AG04450 (cell line): ENCODE results near the gene MARCHF3. TPM values are rescaled to one million over a fixed set of nuclear protein-coding genes. Genes with fewer than 3 reads are reported as not detected.

Experiments used
- CTCF ChIA-PET: fragments of 300-600, 350-600 bp; formaldehyde crosslinking; extraction: SDS; loops from one replicate; lab custom pipeline; 2022; ENCODE audit warnings: antibody characterized with exemption, inconsistent platforms; lab: Charles Lee
- POLR2A ChIA-PET: fragments of 350-600 bp; formaldehyde crosslinking; extraction: SDS; loops from one replicate; lab custom pipeline; 2021; ENCODE audit warnings: antibody characterized with exemption, inconsistent platforms; lab: Yijun Ruan, JAX
- DNase-seq: peaks from one replicate; pipeline ENCODE4 v3.0.0-alpha.2; 2011; ENCODE audit warnings: low read depth, low spot score
- H3K27ac ChIP-seq: one replicate; pipeline ENCODE4 v1.5.1; 2012; ENCODE audit warnings: low read depth, low read length, control low read depth
- H3K27me3 ChIP-seq: one replicate; pipeline ENCODE4 v1.6.0; 2012; ENCODE audit warnings: low read length; ENCODE audit not compliant: control insufficient read depth, insufficient read depth
- H3K4me3 ChIP-seq: 2 replicates; pipeline ENCODE4 v1.5.1; 2011; ENCODE audit warnings: mild to moderate bottlenecking, low read depth, low read length, control low read depth
- H3K9me3 ChIP-seq: 2 replicates; pipeline ENCODE4 v1.5.1; 2012; ENCODE audit warnings: low read length; ENCODE audit not compliant: control insufficient read depth, insufficient read depth
- CTCF ChIP-seq: IDR thresholded peaks from 2 replicates; pipeline ENCODE4 v1.5.1; 2011; ENCODE audit warnings: low read depth, low read length, control low read depth, inconsistent platforms
- polyA plus RNA-seq: library from polyadenylated mRNA; depleted of rRNA; stranded (reverse); fragments of >200 nt; gene quantifications from 2 replicates; pipeline ENCODE4 v1.2.3, GENCODE V29; 2011

The MARCHF3 gene
- polyA plus RNA-seq, 1 experiment, result 6.7 TPM

DNA sequence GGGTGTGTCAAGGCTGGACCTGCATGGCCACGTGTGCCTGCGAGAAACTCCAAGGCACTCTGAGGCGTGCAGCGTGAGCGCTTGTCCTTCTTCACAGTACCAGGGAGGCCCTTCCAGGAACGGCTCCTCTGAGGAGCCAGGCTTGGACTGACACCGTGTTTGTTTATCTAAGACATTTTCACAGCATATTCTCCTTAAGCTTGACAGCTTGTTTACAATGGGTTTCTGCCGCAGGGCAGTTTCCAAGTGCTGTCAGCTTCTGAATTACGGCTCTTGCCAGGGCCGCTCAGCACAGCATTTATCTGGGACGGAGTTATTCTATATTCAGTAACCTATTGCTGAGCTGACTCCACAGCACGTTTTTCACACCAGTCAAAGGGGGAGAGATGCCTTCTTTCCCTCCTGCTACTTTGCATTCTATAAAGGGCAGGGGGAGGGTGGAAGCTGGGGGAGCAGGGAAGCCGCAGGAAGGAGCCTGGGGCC, 155.0 kb downstream of the MARCHF3 start:
- no peaks in the 10 kb centered on the region for H3K9me3 ChIP-seq
- DNase-seq, result no peak
- no peak for TF ChIP-seq CTCF
- POLR2A ChIA-PET, result no interaction called here
- no peaks in the 10 kb centered on the region for H3K27me3 ChIP-seq
- CTCF ChIA-PET, result no interaction called here
- no peak overlapping the region for H3K27ac ChIP-seq
- no peak overlapping the region for H3K4me3 ChIP-seq

DNA sequence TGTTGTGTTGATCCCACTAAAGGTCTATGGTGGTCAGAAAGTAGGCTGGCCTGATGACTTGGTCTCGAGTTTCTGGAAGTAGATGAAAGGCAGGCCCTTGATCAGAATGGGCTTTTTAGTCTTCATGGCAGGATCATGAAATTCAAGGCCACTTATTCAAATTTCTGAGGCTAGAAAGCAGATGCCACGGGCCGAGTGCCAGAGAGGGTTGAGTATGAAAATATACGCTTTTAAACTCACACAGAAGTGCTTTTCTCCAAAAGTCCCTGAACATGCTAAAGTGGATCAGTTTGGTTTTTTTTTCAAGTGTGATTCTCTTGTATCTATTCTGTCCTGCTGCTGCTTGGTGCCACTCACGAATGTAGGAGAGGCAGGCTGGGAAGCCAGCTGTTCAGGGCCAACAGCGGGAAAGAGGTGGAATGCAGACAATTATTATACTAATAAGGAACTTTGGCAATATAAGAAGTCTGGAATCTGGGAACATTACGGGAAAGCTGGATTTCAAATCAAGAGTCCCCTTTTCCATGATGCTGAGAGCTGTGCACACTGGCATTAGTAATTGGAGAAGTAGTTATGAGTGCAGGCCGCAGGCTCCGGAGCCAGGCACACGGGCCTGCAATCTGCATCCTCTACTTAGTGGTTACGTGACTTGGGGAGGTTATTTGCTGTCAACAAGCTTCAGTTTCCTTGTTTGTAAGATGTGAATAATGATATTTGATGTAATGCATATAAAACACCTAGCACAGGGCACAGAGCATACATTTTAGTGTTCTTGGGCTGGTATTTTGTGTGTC, 157.6 kb downstream of the MARCHF3 start:
- ChIA-PET POLR2A (interaction anchor here (0.7 kb wide), 1 partner anchor 130 kb away, joined by 3 read pairs; no protein-coding TSS in a partner anchor), CTCF (no interaction called here)
- Histone ChIP-seq H3K27me3 (no peaks in the 10 kb centered on the region), H3K27ac (no peak overlapping the region), H3K4me3 (no peak overlapping the region), H3K9me3 (no peaks in the 10 kb centered on the region)
- DNase-seq, result no peak
- TF ChIP-seq CTCF, result no peak

GRCh38 chr5:126871441-126871840, 158.9 kb downstream of the MARCHF3 start:
- DNase-seq, result no peak
- H3K4me3 ChIP-seq, result no peak overlapping the region
- POLR2A ChIA-PET, result no interaction called here
- no peaks in the 10 kb centered on the region for H3K27me3 ChIP-seq
- no peak overlapping the region for H3K27ac ChIP-seq
- H3K9me3 ChIP-seq, result no peaks in the 10 kb centered on the region
- no peak for TF ChIP-seq CTCF
- CTCF ChIA-PET, result no interaction called here

DNA sequence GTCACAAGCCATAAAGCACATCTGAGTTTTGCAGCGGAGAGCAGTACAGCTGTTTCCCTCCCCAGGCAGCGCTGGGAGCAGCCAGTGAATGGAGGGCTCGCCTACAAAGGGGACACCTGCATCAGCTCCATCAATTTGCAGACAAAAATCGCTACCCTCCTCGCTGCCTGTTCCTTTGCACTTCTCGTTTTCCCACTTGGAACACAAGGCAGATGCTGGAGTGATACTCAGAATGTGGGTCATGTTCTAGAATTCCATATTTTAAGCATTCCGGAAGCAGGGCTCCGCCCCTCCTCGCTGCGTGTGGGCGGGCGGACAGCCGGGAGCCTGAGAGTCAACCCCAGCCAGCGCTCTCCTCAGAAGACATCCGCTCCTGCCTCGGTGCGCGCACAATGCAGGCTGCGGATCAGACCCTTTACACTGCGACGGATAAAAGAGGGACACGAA, 161.3 kb downstream of the MARCHF3 start:
- POLR2A ChIA-PET, result interaction anchor here (0.6 kb wide), 1 partner anchor 500 kb away, joined by 3 read pairs; no protein-coding TSS in a partner anchor
- Histone ChIP-seq H3K4me3 (peak overlapping the region; percentile 41), H3K27ac (no peak overlapping the region), H3K9me3 (no peaks in the 10 kb centered on the region), H3K27me3 (no peaks in the 10 kb centered on the region)
- DNase-seq, result no peak
- no peak for TF ChIP-seq CTCF
- CTCF ChIA-PET, result no interaction called here

- no peaks in the 10 kb centered on the region for H3K27me3 ChIP-seq
- TF ChIP-seq CTCF, result no peak
- no peak overlapping the region for H3K27ac ChIP-seq
- DNase-seq, result no peak
- CTCF ChIA-PET, result no interaction called here
- POLR2A ChIA-PET, result interaction anchor here (0.6 kb wide), 1 partner anchor 500 kb away, joined by 3 read pairs; no protein-coding TSS in a partner anchor
- no peak overlapping the region for H3K4me3 ChIP-seq
- no peaks in the 10 kb centered on the region for H3K9me3 ChIP-seq
These were observed 161.9 kb downstream of the MARCHF3 start for GRCh38 chr5:126868338-126869004.
